ENCODE measurements around the gene EN1.

GRCh38 chr2:118841450-118841827 is 6.0 kb downstream of the EN1 start:
- no peak for TF ChIP-seq CTCF (IDR thresholded peaks at IDR 0.05)
- no peak for TF ChIP-seq POLR2A (IDR thresholded peaks at IDR 0.05)
